Activated CD8-positive, alpha-beta memory T cell treated with anti-CD3 and anti-CD28 coated beads, Interleukin-2, amount 50 U/mL, for 48 hours (primary cell): ENCODE measurements around the gene AGTR2.
"Not testable (repeated sequence)": the region's sequence is repeated elsewhere in the genome, so short reads cannot be mapped to it uniquely, and the experiment has no call there.

Experiments used
- DNase-seq: peaks from one replicate; pipeline ENCODE4 v3.0.0-alpha.2; 2020

Gene AGTR2

GRCh38 chrX:116170511-116170910 is at the start of gene AGTR2:
AGTR2 (plus strand) TSS chrX:116170744; CDS start chrX:116172281, 1,537 bp downstream.
- DNase-seq, result no peak

GRCh38 chrX:116135277-116135676 is 35.3 kb upstream of the AGTR2 start:
- DNase-seq, result no peak

GRCh38 chrX:116141270-116141669 is 29.3 kb upstream of the AGTR2 start:
- not testable (repeated sequence) for DNase-seq

- no peak for DNase-seq
These were observed 27.6 kb upstream of the AGTR2 start for GRCh38 chrX:116142976-116143375.

- DNase-seq, result no peak
These were observed 2.4 kb downstream of the AGTR2 start for GRCh38 chrX:116172976-116173375.

- no peak for DNase-seq
These were observed 10.8 kb downstream of the AGTR2 start for GRCh38 chrX:116181300-116181699.

GRCh38 chrX:116185163-116185562 is 14.6 kb downstream of the AGTR2 start:
- no peak for DNase-seq

GRCh38 chrX:116194649-116195048 is 24.1 kb downstream of the AGTR2 start:
- no peak for DNase-seq

- DNase-seq, result no peak
These were observed 27.7 kb downstream of the AGTR2 start for GRCh38 chrX:116198235-116198634.

- DNase-seq, result no peak
These were observed 28.3 kb downstream of the AGTR2 start for GRCh38 chrX:116198810-116199209.

- no peak for DNase-seq
These were observed 34.4 kb downstream of the AGTR2 start for GRCh38 chrX:116204932-116205331.

GRCh38 chrX:116213262-116213661 is 42.7 kb downstream of the AGTR2 start:
- no peak for DNase-seq

- not testable (repeated sequence) for DNase-seq
These were observed 46.5 kb downstream of the AGTR2 start for GRCh38 chrX:116217080-116217479.
